Smooth muscle cell (in vitro differentiated cells): Measurements from ENCODE around the gene SEC23B. TPM values are rescaled to one million over a fixed set of nuclear protein-coding genes. Genes with fewer than 3 reads are reported as not detected.
"Not testable (repeated sequence)": the region's sequence is repeated elsewhere in the genome, so short reads cannot be mapped to it uniquely, and the experiment has no call there.

Source experiments
- DNase-seq: peaks from one replicate; lab custom pipeline; 2025; ENCODE audit not compliant: unreplicated experiment; lab: John Stamatoyannopoulos, UW
- H2AFZ ChIP-seq: fragments of 200-600 bp; sonication (generic); 2 replicates; pipeline ENCODE4 v1.6.0; 2016; ENCODE audit warnings: antibody characterized with exemption, low read depth, mild to moderate bottlenecking
- H3F3A ChIP-seq: fragments of 200-600 bp; sonication (generic); 2 replicates; pipeline ENCODE4 v1.6.0; 2017; ENCODE audit warnings: antibody characterized with exemption, low read depth
- H3K27ac ChIP-seq: fragments of 200-600 bp; sonication (generic); 2 replicates; pipeline ENCODE4 v1.5.1; 2016; ENCODE audit warnings: low read depth, mild to moderate bottlenecking
- H3K27me3 ChIP-seq: fragments of 200-600 bp; sonication (generic); 2 replicates; pipeline ENCODE4 v1.6.1; 2016; ENCODE audit warnings: low read depth, mild to moderate bottlenecking
- H3K36me3 ChIP-seq: fragments of 200-600 bp; sonication (generic); 2 replicates; pipeline ENCODE4 v1.5.1; 2016; ENCODE audit warnings: low read depth
- H3K4me1 ChIP-seq: fragments of 200-600 bp; sonication (generic); 2 replicates; pipeline ENCODE4 v1.5.1; 2016; ENCODE audit warnings: low read depth
- H3K4me2 ChIP-seq: fragments of 200-600 bp; sonication (generic); 2 replicates; pipeline ENCODE4 v1.6.0; 2016; ENCODE audit warnings: mild to moderate bottlenecking
- H3K4me3 ChIP-seq: fragments of 200-600 bp; sonication (generic); 2 replicates; pipeline ENCODE4 v1.5.1; 2016; ENCODE audit warnings: mild to moderate bottlenecking
- H3K79me2 ChIP-seq: fragments of 200-600 bp; sonication (generic); 2 replicates; pipeline ENCODE4 v1.6.0; 2016; ENCODE audit warnings: low read depth, mild to moderate bottlenecking
- H3K9ac ChIP-seq: fragments of 200-600 bp; sonication (generic); 2 replicates; pipeline ENCODE4 v1.6.0; 2016; ENCODE audit warnings: low read depth
- H3K9me3 ChIP-seq: fragments of 200-600 bp; sonication (generic); replicated peaks from 2 replicates; pipeline ENCODE4 v1.5.1; 2016; ENCODE audit warnings: low read depth
- H4K20me1 ChIP-seq: fragments of 200-600 bp; sonication (generic); 2 replicates; pipeline ENCODE4 v1.6.0; 2016; ENCODE audit warnings: low read depth
- WGBS: methylation state at CpG from one replicate; pipeline ENCODE4 v1.1.7; 2016; ENCODE audit warnings: low lambda C conversion rate; 5-methylcytosine and 5-hydroxymethylcytosine counted together
- polyA plus RNA-seq: library from polyadenylated mRNA; unstranded; fragments of >200 nt; fragmentation: Nextera tagmentation; extraction: Ambion mirVana; gene quantifications from 2 replicates; pipeline ENCODE4 v1.2.1, GENCODE V29; 2016
- total RNA-seq: library from RNA; depleted of rRNA; stranded (reverse); fragments of >200 nt; gene quantifications from 2 replicates; pipeline ENCODE4 v1.2.3, GENCODE V29; 2014
- TF ChIP-seq, protein P1 (sequence below): fragments of 200-600 bp; sonication (generic); IDR thresholded peaks from 2 replicates; pipeline ENCODE4 v1.5.1; 2017; ENCODE audit warnings: borderline replicate concordance, mild to moderate bottlenecking, antibody characterized with exemption; ENCODE audit not compliant: insufficient read depth, poor library complexity, severe bottlenecking

SEC23B gene
- total and polyA plus RNA-seq, 2 experiments from 2014 or later = 53.9 to 55.6 TPM

DNA sequence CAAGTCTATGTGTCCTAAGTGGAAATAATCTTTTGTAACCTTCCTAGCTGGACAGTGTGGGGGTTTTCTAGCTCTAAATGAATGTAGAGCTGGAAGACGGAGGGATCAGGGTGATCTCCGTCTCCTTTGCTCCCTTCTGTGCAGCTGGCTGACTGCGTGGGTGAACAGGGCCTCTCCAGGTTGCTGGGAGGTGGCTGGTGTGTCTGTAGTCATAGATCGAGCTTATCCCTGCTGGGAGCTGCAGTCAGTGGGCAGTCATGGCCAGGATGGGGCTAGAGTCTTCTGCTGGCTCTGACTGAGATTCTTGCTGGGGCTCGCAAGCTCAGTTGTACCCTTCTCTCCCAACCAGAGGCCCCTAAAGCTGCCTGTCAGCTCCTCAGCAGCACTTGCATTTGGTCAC is 6.4 kb downstream of the SEC23B start:
- peaks cover 4% of the 10 kb centered on the region for H3K79me2 ChIP-seq
- WGBS = 98% methylated on average over 5 of the region's 5 CpGs
- no peaks in the 10 kb centered on the region for H3F3A ChIP-seq
- no peak overlapping the region for H3K27ac ChIP-seq
- H3K4me1 ChIP-seq = peaks cover 5% of the 10 kb centered on the region
- peaks cover 13% of the 10 kb centered on the region for H3K36me3 ChIP-seq
- H2AFZ ChIP-seq = no peak overlapping the region
- H3K9ac ChIP-seq = no peak overlapping the region
- H3K27me3 ChIP-seq = no peaks in the 10 kb centered on the region
- no peak overlapping the region for H3K4me3 ChIP-seq
- TF ChIP-seq, protein P1, sequence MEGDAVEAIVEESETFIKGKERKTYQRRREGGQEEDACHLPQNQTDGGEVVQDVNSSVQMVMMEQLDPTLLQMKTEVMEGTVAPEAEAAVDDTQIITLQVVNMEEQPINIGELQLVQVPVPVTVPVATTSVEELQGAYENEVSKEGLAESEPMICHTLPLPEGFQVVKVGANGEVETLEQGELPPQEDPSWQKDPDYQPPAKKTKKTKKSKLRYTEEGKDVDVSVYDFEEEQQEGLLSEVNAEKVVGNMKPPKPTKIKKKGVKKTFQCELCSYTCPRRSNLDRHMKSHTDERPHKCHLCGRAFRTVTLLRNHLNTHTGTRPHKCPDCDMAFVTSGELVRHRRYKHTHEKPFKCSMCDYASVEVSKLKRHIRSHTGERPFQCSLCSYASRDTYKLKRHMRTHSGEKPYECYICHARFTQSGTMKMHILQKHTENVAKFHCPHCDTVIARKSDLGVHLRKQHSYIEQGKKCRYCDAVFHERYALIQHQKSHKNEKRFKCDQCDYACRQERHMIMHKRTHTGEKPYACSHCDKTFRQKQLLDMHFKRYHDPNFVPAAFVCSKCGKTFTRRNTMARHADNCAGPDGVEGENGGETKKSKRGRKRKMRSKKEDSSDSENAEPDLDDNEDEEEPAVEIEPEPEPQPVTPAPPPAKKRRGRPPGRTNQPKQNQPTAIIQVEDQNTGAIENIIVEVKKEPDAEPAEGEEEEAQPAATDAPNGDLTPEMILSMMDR = no peak
- peaks cover 4% of the 10 kb centered on the region for H4K20me1 ChIP-seq
- no peak overlapping the region for H3K4me2 ChIP-seq
- no peaks in the 10 kb centered on the region for H3K9me3 ChIP-seq
- no peak for DNase-seq

DNA sequence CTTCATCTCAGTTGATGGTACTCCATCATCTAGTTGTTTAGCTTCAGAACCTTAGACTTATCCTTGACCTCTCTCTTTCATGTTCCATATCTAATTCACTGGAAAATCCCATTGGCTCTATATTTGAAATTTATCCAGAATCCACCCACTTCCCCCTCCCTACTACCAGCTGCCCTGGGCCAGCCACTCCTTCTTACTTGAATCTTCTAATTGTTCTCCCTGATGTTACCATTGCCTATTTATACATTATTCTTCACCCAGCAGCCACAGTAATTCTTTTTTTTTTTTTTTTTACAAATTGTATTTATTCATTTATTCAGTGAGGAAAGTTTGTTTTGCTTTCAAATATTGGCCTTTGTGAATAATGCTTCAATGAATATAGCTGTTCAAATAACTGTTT is 8.2 kb downstream of the SEC23B start:
- H3F3A ChIP-seq = no peaks in the 10 kb centered on the region
- H3K27me3 ChIP-seq = no peaks in the 10 kb centered on the region
- no peak for DNase-seq
- peaks cover 4% of the 10 kb centered on the region for H4K20me1 ChIP-seq
- H3K4me2 ChIP-seq = no peak overlapping the region
- H3K79me2 ChIP-seq = no peaks in the 10 kb centered on the region
- H3K4me1 ChIP-seq = peaks cover 5% of the 10 kb centered on the region
- no peak overlapping the region for H3K9ac ChIP-seq
- no peak overlapping the region for H3K27ac ChIP-seq
- peaks cover 10% of the 10 kb centered on the region for H3K36me3 ChIP-seq
- no peaks in the 10 kb centered on the region for H3K9me3 ChIP-seq
- H2AFZ ChIP-seq = no peak overlapping the region
- TF ChIP-seq, protein P1 = no peak
- no peak overlapping the region for H3K4me3 ChIP-seq

DNA sequence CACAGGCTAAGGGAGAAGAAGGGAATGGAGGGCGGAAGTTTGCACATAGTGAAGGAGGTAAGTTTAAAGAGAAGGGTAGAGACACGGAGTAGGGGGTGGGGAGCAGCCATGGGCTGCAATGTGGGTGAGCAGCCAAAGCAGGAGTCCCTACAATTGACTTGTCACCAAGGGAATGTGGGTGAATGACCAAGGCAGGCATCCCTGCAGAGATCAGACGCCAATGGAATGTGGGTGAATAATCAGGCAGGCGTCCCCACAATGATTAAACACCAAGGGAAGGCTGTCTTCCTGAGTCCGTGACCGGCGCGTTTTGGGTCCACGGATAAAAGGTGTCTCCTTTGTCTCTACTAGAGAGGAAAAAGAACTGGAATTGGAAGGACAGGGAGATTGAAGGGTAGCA is 14.3 kb downstream of the SEC23B start:
- 82% methylated on average over 9 of the region's 9 CpGs for WGBS
- not testable (repeated sequence) for DNase-seq, H3K27ac ChIP-seq, H3K4me1 ChIP-seq, H3K9ac ChIP-seq, H4K20me1 ChIP-seq, H2AFZ ChIP-seq, H3K9me3 ChIP-seq, H3K79me2 ChIP-seq, H3K4me2 ChIP-seq, H3F3A ChIP-seq, H3K4me3 ChIP-seq, H3K27me3 ChIP-seq
- peaks cover 14% of the 10 kb centered on the region for H3K36me3 ChIP-seq

DNA sequence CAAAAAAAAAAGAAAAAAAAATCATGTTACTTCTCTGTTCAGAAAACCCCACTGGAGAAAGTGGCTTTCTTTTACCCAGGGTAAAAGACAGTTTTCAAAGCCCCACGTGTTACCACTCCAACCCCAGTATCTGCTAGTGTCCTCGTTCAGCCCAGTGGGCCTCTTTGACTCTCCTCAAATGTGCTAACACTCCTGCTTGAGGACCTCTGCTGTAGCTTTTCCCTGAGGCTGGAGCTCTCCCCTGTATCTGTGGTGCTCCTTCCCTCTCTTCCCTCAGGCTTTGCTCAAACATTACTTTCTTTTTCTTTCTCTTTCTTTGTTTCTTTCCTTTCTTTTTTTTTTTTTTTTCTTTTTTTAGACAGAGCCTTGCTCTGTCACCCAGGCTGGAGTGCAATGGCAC is 15.3 kb downstream of the SEC23B start:
- no peak for DNase-seq
- Histone ChIP-seq H3K27ac (no peak overlapping the region), H3K4me3 (no peak overlapping the region), H4K20me1 (peaks cover 4% of the 10 kb centered on the region), H3K79me2 (no peaks in the 10 kb centered on the region), H2AFZ (no peak overlapping the region), H3K27me3 (no peaks in the 10 kb centered on the region), H3K9me3 (no peaks in the 10 kb centered on the region), H3K4me2 (no peak overlapping the region), H3K4me1 (no peaks in the 10 kb centered on the region), H3F3A (no peaks in the 10 kb centered on the region), H3K36me3 (peaks cover 14% of the 10 kb centered on the region), H3K9ac (no peak overlapping the region)
- WGBS = 96% methylated on average over 2 of the region's 2 CpGs
- TF ChIP-seq, protein P1 = no peak
